Measurements from ENCODE around the gene GPN3. TPM values are rescaled to one million over a fixed set of nuclear protein-coding genes. Genes with fewer than 3 reads are reported as not detected.
"Not testable (repeated sequence)": the region's sequence is repeated elsewhere in the genome, so short reads cannot be mapped to it uniquely, and the experiment has no call there.

The GPN3 gene
- total and polyA plus RNA-seq, 10 of the 15 experiments (the other 5 are each of a cell fraction or from before 2014, with no cell fraction given) = 27.1 to 117 (median 53.5) TPM

- intact Hi-C loops (cut with micrococcal nuclease; ENCODE audit: unreplicated experiment) = loop anchor here (5.0 kb wide), 2 partner anchors 136 to 231 kb away; no protein-coding TSS in a partner anchor
- TF ChIP-seq CTCF (IDR thresholded peaks at IDR 0.05 in 2 of 3, conservative IDR thresholded peaks at IDR 0.05 in 1 of 3; ENCODE audit: control insufficient read depth in 2 of 3, extremely low read depth in 1 of 3, insufficient read depth in 1 of 3, low read depth in 3 of 3, low read length in 3 of 3) (no peak), CUX1 (IDR thresholded peaks at IDR 0.05; ENCODE audit: insufficient replicate concordance, low read depth, low read length) (no peak), YY1 (IDR thresholded peaks at IDR 0.05; ENCODE audit: low read depth, low read length) (no peak), BCL11A (IDR thresholded peaks at IDR 0.05; ENCODE audit: low read depth, low read length) (no peak), CHD1 (IDR thresholded peaks at IDR 0.05; ENCODE audit: low read depth, low read length) (no peak), ZNF622 (IDR thresholded peaks at IDR 0.05) (no peak), ZNF274 (IDR thresholded peaks at IDR 0.05; ENCODE audit: insufficient read depth, insufficient read length) (no peak)
- no peak overlapping the region; the same call in 1 of the 2 replicates for H3K27ac ChIP-seq (ENCODE audit: control insufficient read depth, insufficient read depth)
- no peaks in the 10 kb centered on the region for H3K27me3 ChIP-seq (replicated peaks in 1 of 2; ENCODE audit: control insufficient read depth in 2 of 2, insufficient read depth in 2 of 2, low read length in 1 of 2)
- peaks cover 6% of the 10 kb centered on the region for H3K4me1 ChIP-seq (ENCODE audit: control insufficient read depth, insufficient read depth, low read length)
- 61% methylated on average over 4 of the region's 5 CpGs for WGBS (ENCODE audit: insufficient coverage, insufficient replicate concordance, low lambda C conversion rate, missing lambda C conversion rate)
- no peaks in the 10 kb centered on the region for H3K9me3 ChIP-seq (replicated peaks; ENCODE audit: control insufficient read depth, insufficient read depth, low read length)
- in situ Hi-C loops (cut with MboI) = loop anchor here (5.0 kb wide), 1 partner anchor 136 kb away; no protein-coding TSS in a partner anchor
- peak overlapping the region; percentile 87 for H3K9ac ChIP-seq (ENCODE audit: control insufficient read depth, insufficient read depth, low read length)
- DNase-seq (ENCODE audit: low read depth, low spot score) = no peak
- peak overlapping the region; percentile 25; the same call in 1 of the 2 replicates for H3K4me3 ChIP-seq
- no peak overlapping the region for H2AFZ ChIP-seq (ENCODE audit: control insufficient read depth, low read depth, low read length)
- H3K4me2 ChIP-seq (ENCODE audit: control insufficient read depth, insufficient read depth) = peak overlapping the region; percentile 43
- no peaks in the 10 kb centered on the region; a peak in 1 of 4 replicates for H3K36me3 ChIP-seq (ENCODE audit: control insufficient read depth in 2 of 2, insufficient read depth in 2 of 2, low read length in 1 of 2)
- ATAC-seq = no peak
- ChIA-PET RAD21 (ENCODE audit: unreplicated experiment) (interaction anchor here (1.4 to 4.9 kb wide), 3 partner anchors 10 to 136 kb away, joined by 10 to 92 read pairs (median 67); partner anchors contain the start of gene ARPC3), SMC1A (ENCODE audit: uncharacterized antibody, unreplicated experiment) (interaction anchor here (0.8 to 8.2 kb wide), 7 partner anchors 8 to 140 kb away, joined by 3 to 99 read pairs (median 14); partner anchors contain the start of genes ARPC3, RAD9B and VPS29), POLR2A (interaction anchor here (0.6 to 3.6 kb wide), 4 partner anchors 9 to 139 kb away, joined by 3 to 43 read pairs (median 4); partner anchors contain the start of gene ARPC3), CTCF (interaction anchor here (6.0 to 7.6 kb wide), 2 partner anchors 17 to 134 kb away, joined by 70 to 130 read pairs; partner anchors contain the start of gene ARPC3)
- no peaks in the 10 kb centered on the region for H4K20me1 ChIP-seq (ENCODE audit: control insufficient read depth, insufficient read depth)
- no TSS peak for BruUV-seq (replicated peaks)
- no peak for FAIRE-seq
- peaks cover 40% of the 10 kb centered on the region for H3K79me2 ChIP-seq (ENCODE audit: control insufficient read depth, insufficient read depth, low read length)
These were observed 1.3 kb downstream of the GPN3 start for GRCh38 chr12:110466791-110467190.

- H3K27me3 ChIP-seq (replicated peaks in 1 of 2; ENCODE audit: control insufficient read depth in 2 of 2, insufficient read depth in 2 of 2, low read length in 1 of 2); ATAC-seq; H4K20me1 ChIP-seq (ENCODE audit: control insufficient read depth, insufficient read depth); DNase-seq (ENCODE audit: low read depth, low spot score); H3K4me1 ChIP-seq (ENCODE audit: control insufficient read depth, insufficient read depth, low read length); H2AFZ ChIP-seq (ENCODE audit: control insufficient read depth, low read depth, low read length); H3K4me3 ChIP-seq; H3K4me2 ChIP-seq (ENCODE audit: control insufficient read depth, insufficient read depth); H3K36me3 ChIP-seq (ENCODE audit: control insufficient read depth in 2 of 2, insufficient read depth in 2 of 2, low read length in 1 of 2); H3K9me3 ChIP-seq (replicated peaks; ENCODE audit: control insufficient read depth, insufficient read depth, low read length); FAIRE-seq; H3K27ac ChIP-seq (ENCODE audit: control insufficient read depth, insufficient read depth); BruUV-seq (replicated peaks); H3K9ac ChIP-seq (ENCODE audit: control insufficient read depth, insufficient read depth, low read length): not testable (repeated sequence)
- peaks cover 38% of the 10 kb centered on the region for H3K79me2 ChIP-seq (ENCODE audit: control insufficient read depth, insufficient read depth, low read length)
- ChIA-PET POLR2A (interaction anchor here (0.6 to 0.7 kb wide), 2 partner anchors 119 to 189 kb away, joined by 3 read pairs; no protein-coding TSS in a partner anchor), CTCF (interaction anchor here (0.6 to 6.0 kb wide), 4 partner anchors 15 to 612 kb away, joined by 3 to 130 read pairs (median 4); no protein-coding TSS in a partner anchor), RAD21 (ENCODE audit: unreplicated experiment) (interaction anchor here (1.1 to 1.2 kb wide), 2 partner anchors 9 to 135 kb away, joined by 3 to 4 read pairs; no protein-coding TSS in a partner anchor), SMC1A (ENCODE audit: uncharacterized antibody, unreplicated experiment) (interaction anchor here (0.8 to 6.0 kb wide), 4 partner anchors 9 to 36 kb away, joined by 3 to 36 read pairs (median 4); partner anchors contain the start of genes ARPC3, RAD9B and VPS29)
- intact Hi-C loops (cut with micrococcal nuclease; ENCODE audit: unreplicated experiment) (loop anchor here (5.0 kb wide), 2 partner anchors 137 to 232 kb away; no protein-coding TSS in a partner anchor), in situ Hi-C loops (cut with MboI) (loop anchor here (5.0 kb wide), 1 partner anchor 137 kb away; no protein-coding TSS in a partner anchor)
- WGBS (ENCODE audit: insufficient coverage, insufficient replicate concordance, low lambda C conversion rate, missing lambda C conversion rate) = 78% methylated on average over 11 of the region's 11 CpGs
These were observed 2.3 kb downstream of the GPN3 start for GRCh38 chr12:110465765-110466164.
